Measurements from ENCODE around the gene TEX54.
"Not testable (repeated sequence)": the region's sequence is repeated elsewhere in the genome, so short reads cannot be mapped to it uniquely, and the experiment has no call there.

The TEX54 gene

DNA sequence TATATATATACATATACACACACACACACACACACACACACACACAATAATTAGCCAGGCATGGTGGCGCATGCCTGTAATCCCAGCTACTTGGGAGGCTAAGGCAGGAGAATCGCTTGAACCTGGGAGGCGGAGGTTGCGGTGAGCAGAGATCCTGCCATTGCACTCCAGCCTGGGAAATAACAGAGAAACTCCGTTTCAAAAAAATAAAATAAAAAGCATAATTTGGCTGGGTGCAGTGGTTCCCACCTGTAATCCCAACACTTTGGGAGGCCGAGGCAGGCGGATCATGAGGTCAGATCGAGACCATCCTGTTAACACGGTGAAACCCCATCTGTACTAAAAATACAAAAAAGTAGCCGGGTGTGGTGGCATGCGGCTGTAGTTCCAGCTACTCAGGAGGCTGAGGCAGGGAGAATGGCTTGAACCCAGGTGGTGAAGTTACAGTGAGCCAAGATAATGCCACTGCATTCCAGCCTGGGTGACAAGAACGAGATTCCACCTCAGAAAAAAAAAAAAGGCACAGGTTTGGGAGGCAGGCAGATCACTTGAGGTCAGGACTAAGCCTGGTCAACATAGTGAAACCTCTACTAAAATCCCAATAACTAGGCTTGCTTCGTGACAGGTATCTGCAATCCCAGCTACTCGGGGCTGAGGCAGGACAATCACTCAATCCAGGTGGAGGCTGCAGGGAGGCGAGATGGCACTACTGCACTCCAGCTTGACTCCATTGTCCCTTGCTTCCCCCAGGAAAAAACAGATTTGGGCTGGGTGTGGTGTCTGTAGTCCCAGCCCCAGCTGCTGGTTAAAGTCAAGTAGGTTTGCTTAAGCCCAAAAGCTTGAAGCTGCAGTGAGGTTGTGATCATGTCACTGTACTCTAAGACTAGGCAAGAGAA is 18.5 kb upstream of the TEX54 start:
- peak overlapping the region; percentile 70 for H3K27ac ChIP-seq
- TF ChIP-seq, protein P1, sequence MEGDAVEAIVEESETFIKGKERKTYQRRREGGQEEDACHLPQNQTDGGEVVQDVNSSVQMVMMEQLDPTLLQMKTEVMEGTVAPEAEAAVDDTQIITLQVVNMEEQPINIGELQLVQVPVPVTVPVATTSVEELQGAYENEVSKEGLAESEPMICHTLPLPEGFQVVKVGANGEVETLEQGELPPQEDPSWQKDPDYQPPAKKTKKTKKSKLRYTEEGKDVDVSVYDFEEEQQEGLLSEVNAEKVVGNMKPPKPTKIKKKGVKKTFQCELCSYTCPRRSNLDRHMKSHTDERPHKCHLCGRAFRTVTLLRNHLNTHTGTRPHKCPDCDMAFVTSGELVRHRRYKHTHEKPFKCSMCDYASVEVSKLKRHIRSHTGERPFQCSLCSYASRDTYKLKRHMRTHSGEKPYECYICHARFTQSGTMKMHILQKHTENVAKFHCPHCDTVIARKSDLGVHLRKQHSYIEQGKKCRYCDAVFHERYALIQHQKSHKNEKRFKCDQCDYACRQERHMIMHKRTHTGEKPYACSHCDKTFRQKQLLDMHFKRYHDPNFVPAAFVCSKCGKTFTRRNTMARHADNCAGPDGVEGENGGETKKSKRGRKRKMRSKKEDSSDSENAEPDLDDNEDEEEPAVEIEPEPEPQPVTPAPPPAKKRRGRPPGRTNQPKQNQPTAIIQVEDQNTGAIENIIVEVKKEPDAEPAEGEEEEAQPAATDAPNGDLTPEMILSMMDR (conservative IDR thresholded peaks at IDR 0.05; ENCODE audit: low read depth) = no peak

DNA sequence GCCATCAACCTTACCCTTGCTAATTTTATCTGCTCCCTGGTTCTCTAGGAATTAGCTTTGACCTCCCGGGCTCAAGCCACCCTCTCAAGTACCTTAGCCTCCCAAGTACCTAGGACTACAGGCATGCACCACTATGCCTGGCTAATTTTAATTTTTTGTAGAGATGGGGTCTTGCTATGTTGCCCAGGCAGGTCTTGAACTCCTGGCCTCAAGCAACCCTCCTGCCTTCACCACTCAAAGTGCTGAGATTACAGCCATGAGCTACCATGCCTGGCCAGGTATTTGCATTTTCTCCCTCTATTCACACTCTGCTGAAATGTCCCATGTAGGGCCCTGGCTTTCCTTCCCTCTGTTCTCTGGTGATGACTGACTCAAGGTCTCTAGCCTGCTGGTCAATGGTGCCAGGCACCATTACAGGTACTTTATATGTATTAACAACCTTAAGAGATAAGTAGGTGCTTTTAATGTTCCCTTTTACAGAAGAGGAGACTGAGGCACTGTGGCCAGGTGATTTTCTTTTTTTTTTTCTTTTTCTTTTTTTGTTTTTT is 15.2 kb upstream of the TEX54 start:
- DNase-seq (ENCODE audit: low spot score) = no peak
- CTCF ChIA-PET = no interaction called here
- POLR2A ChIA-PET (ENCODE audit: low non-redundant PET) = no interaction called here
- no peak overlapping the region for H3K27ac ChIP-seq
- TF ChIP-seq, protein P1 (conservative IDR thresholded peaks at IDR 0.05; ENCODE audit: low read depth) = no peak

More for the DNA sequence above, 18.5 kb upstream of the TEX54 start:
- no peak for DNase-seq (ENCODE audit: low spot score)
- CTCF ChIA-PET = interaction anchor here (0.7 kb wide), 2 partner anchors 9 to 38 kb away, joined by 3 to 7 read pairs; no protein-coding TSS in a partner anchor
- POLR2A ChIA-PET (ENCODE audit: low non-redundant PET) = interaction anchor here (0.5 to 2.2 kb wide), 4 partner anchors 10 to 56 kb away, joined by 3 to 13 read pairs (median 4); no protein-coding TSS in a partner anchor

DNA sequence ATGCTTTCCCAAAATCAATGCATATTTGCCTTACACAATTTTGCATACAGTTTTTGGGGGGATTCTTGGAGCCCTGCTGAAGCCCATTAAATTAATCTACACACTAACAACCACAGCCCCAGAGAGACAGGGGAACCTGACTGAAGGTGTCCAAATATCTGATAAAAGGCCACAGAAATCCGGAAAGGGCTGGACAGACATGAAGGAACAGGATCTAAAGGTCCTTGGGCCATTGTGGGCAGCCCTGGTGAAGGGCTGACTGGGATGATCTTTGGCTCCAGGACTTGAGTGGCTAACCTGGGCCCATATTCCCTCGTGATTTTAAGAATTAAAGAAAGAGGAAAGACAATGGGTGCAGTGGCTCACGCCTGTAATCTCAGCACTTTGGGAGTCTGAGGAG is 13.5 kb upstream of the TEX54 start:
- ChIA-PET POLR2A (ENCODE audit: low non-redundant PET) (no interaction called here), CTCF (no interaction called here)
- no peak for DNase-seq (ENCODE audit: low spot score)
- TF ChIP-seq, protein P1 (conservative IDR thresholded peaks at IDR 0.05; ENCODE audit: low read depth) = no peak
- H3K27ac ChIP-seq = no peak overlapping the region

DNA sequence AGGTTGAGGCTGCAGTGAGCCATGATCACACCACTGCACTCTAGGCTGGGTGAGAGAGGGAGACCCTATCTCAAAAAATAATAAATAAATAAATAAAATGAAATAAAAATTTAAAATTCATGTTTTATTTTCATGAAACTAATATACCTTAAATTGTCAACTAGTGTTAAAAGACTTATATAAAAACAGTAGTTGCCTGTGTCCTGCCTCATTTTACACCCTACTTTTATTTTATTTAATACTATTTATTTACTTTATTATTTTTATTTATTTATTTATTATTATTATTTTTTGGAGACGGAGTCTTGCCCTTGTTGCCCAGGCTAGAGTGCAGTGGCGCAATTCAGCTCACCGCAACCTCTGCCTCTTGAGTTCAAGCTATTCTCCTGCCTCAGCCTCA is 11.5 kb upstream of the TEX54 start:
- ChIA-PET CTCF (no interaction called here), POLR2A (ENCODE audit: low non-redundant PET) (no interaction called here)
- H3K27ac ChIP-seq = no peak overlapping the region
- TF ChIP-seq, protein P1 (conservative IDR thresholded peaks at IDR 0.05; ENCODE audit: low read depth) = no peak
- DNase-seq (ENCODE audit: low spot score) = no peak

DNA sequence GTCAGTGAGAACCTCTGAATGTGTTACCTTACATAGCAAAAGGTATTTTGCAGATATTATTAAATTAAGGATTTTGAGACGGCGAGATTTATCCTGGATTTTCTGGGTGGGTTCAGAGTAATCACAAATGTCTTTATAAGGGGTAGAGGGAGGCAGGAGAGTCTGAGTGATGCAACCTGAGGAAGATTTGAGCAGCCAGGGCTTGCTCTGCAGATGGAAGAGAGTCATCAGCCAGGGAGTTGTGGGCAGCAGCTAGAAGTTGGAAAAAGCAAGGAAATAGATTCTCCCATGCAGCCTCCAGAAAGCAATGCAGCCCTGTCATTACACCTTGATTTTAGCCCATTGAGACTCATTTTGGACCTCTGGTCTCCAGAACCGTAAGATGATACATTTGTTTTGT is 10.8 kb upstream of the TEX54 start:
- no peak overlapping the region; the same call in 1 of the 2 replicates for H3K27ac ChIP-seq
- CTCF ChIA-PET = no interaction called here
- TF ChIP-seq, protein P1 (conservative IDR thresholded peaks at IDR 0.05; ENCODE audit: low read depth) = no peak
- DNase-seq (ENCODE audit: low spot score) = no peak
- POLR2A ChIA-PET (ENCODE audit: low non-redundant PET) = no interaction called here

DNA sequence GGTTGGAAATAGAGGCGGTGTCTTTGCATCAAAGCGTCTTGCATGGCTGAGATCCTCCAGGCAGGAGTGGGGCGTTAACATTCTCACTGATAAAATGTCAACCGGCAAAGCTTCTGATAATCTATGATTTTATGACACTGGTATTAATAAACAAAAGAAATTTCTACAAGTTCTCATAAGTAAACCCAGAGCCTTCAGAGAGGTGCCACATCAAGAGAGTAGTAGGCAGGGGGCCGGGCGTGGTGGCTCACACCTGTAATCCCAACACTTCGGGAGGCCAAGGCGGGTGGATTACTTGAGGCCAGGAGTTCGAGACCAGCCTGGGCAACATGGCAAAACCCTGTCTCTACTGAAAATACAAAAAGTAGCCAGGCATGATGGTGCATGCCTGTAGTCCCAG is 10.2 kb upstream of the TEX54 start:
- peak overlapping the region; percentile 94 for H3K27ac ChIP-seq
- POLR2A ChIA-PET (ENCODE audit: low non-redundant PET); DNase-seq (ENCODE audit: low spot score): not testable (repeated sequence)
- CTCF ChIA-PET = interaction anchor here (0.6 to 0.7 kb wide), 2 partner anchors 8 to 21 kb away, joined by 3 to 7 read pairs; no protein-coding TSS in a partner anchor
